Stimulated activated CD4-positive, alpha-beta T cell treated with anti-CD3 and anti-CD28 coated beads, Interleukin-1b, Interleukin-23, amount 100 ng/mL, for 4 hours (primary cell): ENCODE data around the gene SH2B2.

ENCODE experiments used
- DNase-seq, 2 donors: peaks; one replicate each; pipeline ENCODE4 v3.0.0-alpha.2; 2020; ENCODE audit warnings: low read depth in 2 of 2

Gene SH2B2

DNA sequence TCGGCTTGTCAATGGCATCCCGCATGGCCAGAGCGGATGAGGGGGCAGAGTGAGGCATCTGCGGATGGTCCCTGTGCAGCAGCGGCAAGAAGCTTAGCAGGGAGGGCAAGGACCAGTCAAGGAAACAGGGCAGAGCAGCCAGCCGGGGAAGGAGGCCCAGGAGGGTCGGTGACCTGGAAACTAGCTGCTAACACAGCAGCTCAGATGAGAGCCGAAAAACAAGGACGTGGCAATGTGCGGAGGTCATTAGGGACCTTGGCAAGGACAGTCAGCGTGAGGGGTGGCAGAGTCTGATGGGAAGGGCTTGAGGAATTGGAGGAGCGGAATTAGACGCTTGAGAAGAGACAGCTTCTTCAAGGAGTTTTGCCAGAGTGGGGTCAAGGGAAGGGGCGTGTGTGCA, 20.1 kb upstream of the SH2B2 start:
- DNase-seq, result no peak

DNA sequence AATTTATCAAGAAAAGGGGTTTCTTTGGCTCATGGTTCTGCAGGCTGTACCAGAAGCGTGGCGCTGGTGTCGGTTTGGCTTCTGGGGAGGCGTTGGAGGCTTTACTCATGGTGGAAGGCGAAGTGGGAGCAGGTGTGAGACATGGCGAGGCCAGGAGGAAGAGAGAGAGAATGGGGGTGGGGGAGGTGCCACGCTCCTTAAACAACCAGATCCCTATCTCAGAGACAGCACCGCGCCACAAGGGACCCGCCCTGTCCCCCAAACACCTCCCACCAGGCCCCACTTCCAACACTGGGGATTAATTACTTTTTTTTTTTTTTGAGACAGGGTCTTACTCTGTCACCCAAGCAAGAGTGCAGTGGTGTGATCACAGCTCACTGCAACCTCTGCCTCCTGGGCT, 18.0 kb upstream of the SH2B2 start:
- no peak for DNase-seq

DNA sequence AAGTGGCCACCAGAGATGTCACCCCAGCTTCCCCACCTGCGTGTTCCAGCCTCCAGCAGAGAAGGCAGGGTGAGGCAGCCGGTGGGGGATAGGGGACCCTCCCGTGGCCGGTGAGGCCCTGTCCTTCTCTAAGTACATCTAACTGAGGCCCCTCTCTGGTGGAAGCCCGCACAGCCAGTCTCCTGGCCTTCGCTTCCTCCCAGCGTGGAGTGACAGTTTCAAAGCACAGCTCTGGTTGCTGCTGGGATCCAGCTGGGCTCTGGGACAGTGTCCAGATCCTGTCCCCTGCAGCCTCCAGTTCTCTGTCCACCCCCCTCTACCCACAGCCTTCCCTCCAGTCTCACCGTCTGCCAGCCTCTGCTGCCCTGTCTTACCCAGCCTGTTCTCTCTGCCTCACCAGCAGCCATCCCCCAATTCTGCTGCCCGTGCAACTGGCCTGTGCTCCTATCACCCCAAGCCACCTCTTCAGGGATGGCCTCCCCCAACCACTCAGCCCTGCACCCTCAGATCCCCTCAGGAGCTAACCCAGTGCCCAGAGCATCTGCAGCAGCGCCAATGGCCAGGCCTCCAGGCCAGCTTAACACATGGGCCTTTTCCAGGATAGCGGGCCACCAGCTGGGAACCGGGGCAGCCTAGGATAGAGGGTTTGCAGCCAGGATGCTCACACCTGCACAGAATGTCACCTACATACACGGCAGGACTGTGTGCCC, 16.3 kb upstream of the SH2B2 start:
- no peak for DNase-seq

DNA sequence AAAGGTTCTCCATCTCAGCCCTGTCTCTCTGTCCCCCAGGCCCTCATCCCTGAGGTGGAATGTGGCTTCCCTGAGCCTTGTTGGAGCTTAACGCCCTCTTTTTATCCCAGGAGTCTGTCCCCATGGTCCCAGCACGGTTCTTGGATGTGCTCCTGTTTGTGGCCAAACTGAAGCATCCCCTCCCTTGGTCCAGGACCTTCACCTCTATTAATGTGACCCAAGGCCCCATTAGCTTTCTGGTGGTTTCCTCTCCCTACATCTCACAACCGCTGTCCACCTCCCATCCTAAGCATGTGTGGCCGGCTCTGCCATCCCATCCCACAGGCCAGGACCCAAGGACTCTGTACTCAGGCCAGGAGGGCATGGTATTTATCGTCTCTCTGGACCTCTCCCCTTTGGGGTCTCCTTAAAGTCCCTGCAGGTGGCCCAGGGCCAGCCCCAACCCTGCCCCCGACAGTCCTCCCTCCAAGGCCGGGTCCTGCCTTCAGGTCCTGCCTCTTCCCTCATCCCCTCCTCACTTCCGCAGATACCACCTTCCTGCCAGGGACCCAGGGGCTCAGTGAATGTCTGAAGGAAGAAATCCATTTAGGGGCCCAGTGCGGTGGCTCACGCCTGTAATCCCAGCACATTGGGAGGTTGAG, 15.4 kb upstream of the SH2B2 start:
- no peak for DNase-seq

DNA sequence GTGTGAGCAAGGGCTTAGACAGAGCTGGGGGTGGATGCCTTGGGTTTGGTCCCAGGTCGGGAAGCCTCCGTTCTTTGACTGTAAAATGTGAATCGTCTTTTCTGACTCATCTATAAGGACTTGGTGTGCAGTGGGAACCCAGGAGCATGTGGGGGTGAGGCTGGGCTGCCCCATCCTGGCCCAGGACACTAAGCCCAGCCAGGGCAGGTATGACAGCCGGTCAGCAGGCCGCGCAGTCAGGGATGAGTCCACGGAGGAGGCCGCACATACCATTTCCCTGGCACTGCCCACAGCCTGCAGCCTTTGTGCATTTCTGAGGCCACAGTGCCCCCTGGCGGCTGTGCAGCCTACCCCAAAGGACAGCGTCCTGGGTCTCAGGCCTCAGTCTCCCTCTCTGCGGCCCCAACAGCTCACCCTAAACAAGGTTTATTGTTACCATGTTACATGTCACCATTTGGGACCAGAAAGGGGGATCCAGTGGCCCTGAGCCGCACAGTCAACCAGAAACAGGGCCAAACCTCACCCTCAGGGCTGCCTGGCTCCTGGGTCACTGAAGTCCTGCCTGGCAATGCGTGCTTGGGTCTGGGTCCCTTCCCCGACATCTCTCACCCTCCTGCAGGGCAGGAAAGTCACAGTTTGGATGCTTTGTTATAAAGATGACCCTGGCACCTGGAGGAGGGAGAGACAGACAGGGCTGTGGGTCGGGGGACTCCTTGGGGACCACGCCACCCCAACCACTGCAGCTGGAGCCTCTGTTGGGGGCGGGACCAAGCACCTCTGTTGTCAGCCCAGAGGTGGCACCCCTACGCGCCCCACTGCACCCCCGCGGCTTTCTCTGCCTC, 14.4 kb upstream of the SH2B2 start:
- peak; percentile 66 to 77 for DNase-seq

DNA sequence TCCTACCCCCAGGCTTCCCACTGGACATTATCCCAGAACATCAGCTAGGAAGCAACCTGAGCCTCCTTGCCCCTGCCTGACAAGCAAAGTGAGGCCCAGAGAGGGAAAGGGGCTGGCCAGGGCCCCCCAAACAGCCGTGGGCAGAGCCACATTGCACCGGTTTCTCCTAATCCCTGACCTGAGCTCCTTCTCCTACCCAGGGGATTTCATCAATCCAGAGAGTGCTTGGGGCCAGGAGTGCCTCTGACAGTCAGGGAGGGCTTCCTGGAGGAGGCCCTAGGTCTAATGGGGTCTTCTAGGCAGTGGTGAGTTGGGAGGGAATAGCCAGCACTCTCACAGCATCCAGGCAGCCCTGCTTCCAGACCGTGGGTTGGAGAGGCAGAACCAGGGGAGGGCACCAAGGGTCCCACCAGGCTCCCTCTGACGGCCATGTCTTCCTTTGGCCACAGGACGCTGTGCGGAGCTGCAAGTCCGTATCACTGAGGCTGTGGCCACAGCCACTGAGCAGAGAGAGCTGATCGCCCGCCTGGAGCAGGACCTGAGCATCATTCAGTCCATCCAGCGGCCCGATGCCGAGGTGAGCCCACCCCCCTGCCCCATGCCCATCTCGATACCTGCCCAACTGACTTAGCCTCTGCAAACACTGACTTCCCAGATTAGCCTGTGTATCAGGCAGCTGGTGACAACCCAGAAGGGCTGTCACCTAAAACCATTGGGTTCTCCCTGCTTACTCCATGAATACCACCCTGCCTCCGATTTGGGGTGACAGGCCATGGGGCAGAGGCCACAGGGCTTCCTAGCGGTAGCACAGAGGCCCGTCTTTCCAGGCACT, 13.5 kb upstream of the SH2B2 start:
- DNase-seq, result no peak

DNA sequence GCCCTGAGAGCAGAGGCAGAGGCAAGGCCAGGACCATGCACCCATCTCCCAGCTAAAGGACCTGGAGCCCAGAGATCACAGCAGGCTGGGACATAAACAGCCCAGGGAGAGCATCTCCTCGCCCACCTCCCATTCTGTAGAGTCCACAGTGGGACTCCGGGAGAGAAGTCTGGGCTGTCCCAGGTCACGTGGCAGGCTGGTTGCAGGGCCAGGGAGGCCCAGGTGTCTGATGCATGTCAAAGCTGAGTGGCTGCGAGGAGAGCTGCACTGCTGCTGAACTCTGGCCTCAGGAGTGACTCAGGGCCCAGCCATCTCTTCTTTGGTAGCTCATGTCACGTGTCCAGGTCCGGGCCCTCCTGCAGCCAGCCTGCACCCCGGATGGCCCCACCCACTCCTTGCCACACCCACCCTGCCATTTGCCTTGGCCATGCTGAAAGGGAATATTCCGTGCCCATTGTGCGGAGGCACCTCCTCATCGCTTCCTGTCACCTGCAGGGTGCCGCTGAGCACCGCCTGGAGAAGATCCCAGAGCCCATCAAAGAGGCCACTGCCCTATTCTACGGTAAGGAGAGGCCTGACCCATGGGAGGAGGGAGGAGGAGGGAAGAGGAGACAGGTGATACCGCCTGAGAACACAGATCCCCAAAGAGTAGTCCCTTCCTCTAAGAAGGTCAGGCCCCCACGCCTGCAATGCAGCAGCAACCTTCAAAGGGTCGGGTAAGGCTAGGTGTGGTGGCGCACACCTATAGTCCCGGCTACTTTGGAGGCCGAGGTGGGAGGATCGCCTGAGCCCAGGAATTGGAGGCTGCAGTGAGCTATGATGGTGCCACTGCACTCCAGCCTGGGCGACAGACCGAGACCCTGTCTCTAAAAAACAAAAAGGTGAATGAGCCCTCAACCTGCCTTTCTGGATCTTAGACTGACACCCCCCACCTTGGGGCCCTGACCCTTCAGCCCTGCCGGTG, 12.6 kb upstream of the SH2B2 start:
- no peak for DNase-seq

DNA sequence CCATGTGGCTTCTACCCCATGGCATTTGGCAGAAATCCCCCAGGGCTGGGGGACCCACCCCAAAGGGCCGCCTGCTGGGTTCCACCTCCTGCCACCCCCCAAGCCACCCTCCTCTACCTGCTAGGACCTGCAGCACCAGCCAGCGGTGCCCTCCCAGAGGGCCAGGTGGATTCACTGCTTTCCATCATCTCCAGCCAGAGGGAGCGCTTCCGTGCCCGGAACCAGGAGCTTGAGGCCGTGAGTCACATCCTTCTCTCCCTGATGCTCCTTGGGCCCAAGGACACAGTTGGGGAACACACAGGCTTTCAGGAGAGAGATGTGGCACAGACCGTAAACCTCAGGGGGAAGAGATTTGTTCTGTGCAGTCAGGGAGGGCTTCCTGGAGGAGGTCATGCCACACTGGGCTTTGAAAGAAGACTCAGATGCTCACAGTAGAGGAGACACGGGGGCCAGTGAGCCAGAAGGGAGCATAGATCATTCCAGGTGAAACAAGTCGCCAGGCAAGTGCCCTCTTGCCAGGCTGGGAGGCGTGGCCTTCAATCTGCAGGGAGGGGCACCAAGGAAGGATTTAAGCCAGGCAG, 11.5 kb upstream of the SH2B2 start:
- no peak for DNase-seq

DNA sequence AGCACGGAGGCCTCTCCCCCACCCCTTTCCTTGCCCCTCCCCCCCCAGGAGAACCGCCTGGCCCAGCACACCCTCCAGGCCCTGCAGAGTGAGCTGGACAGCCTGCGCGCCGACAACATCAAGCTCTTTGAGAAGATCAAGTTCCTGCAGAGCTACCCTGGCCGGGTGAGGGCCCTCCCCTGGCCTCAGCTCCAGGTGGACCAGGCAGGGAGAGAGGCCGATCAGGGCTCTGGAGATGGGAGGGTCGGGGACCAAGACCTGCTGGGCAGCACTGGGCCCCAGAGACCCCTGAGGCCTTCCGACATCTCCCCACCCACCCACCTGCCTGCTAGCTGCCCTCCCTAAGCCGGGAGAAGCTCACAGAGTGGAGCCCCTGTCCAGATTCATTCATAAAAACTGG, 8.8 kb upstream of the SH2B2 start:
- DNase-seq, result no peak

DNA sequence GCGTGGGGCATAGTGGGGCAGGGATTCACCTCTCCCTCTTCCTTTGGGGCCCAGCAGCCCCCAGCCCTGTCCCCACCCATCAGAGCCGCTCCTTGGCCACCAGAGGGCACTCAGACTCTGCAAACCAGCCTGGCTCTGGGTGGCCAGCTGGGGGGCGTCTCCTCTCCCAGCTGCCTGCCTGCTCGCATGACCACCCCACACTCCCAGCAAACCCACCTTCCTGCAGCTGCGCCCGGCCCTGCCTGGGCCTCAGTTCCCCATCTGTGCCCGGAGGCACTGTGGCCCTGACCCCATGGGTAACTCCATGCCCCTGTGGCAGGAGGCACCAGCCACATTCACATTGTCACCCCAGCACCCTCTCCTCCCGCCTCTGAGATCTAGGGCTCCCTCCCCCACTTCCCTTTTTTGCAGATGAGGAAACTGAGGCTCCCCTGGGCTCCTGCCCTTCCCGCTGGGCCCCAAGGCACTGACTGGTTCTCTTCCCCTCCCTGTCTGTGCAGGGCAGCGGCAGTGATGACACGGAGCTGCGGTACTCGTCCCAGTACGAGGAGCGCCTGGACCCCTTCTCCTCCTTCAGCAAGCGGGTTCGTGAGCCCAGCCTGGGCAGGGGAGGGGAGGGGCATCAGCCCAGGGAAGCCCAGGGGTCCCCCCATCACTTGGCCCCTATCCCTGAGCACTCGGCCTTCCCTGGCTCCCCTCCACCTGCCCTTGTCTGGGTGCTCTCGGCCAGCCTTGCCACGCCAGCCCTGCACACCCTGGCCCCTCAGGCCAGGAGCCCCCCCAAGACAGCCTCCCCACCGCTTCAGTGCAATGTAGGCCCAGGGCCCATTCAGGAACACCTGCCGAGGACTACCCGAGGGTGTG, 6.9 kb upstream of the SH2B2 start:
- peak; percentile 35 to 46 for DNase-seq

DNA sequence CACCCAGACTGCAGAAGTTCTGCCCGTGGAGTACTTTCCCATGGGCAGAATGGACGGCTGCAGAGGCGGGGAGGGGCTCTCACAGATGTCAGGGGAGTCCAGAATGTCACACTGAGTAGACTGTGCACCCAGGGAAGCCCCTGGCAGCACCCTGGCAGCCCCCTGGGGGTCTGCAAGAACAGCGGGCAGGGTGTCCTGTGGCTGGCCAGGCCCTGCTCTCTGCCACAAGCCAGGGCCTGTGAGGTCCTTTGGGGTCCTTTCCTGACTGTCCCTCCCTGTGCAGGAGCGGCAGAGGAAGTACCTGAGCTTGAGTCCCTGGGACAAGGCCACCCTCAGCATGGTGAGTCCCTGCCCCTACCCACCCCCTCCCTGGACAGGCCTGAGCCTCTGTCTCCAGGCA, 6.1 kb upstream of the SH2B2 start:
- no peak for DNase-seq

DNA sequence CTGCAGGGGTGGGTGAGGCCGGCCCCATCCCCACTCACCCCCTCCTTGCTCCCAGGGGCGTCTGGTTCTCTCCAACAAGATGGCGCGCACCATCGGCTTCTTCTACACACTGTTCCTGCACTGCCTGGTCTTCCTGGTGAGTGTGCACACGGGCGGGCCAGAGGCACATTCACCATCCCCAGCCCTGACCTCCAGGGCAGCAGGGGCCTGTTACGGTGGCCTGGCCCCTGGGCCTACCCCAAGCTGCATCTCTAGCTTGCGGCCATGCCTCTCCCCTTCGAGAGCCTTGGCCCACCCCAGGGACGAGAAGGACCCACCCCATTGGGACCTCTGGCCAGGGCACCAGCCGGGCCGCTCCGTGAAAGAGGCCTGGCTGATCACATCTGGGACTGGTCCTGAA, 4.9 kb upstream of the SH2B2 start:
- DNase-seq, result no peak

DNA sequence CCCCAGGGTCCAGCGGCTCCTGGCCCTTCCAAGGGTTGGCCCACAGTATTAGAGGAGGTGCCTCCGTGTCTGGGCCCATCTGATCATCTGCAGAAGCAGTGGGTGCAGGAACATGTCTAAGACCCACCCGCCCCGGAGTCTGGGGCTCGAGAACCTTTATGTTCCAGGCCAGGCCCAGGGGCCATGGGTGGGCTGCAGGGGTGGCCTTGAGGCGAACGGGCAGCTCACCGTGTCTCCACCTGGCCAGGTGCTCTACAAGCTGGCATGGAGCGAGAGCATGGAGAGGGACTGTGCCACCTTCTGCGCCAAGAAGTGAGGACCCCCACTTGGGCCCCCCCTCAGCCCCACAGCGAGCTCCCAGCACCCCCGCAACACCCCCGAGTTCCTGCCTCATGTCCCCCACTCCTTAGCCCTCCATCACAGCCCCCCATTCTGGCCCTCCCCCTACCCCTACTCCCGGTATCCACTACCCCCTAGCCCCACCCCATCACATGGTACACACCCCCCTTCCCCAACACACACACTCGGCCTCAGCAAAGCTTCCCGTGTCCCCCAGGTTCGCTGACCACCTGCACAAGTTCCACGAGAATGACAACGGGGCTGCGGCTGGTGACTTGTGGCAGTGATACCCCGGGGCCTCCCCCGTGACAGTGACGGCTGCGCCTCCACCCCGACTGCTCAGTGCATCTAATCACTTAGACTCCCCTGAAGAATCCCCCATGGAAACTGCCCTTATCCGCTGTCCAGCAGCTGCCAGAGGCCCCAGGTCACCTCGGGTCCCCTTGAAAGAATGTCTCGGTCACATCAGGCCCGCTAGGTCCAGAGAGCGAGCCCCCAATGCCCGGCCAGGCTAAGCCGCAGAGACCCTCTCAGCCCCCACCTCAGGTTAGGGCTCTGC, 4.0 kb upstream of the SH2B2 start:
- DNase-seq, result no peak

DNA sequence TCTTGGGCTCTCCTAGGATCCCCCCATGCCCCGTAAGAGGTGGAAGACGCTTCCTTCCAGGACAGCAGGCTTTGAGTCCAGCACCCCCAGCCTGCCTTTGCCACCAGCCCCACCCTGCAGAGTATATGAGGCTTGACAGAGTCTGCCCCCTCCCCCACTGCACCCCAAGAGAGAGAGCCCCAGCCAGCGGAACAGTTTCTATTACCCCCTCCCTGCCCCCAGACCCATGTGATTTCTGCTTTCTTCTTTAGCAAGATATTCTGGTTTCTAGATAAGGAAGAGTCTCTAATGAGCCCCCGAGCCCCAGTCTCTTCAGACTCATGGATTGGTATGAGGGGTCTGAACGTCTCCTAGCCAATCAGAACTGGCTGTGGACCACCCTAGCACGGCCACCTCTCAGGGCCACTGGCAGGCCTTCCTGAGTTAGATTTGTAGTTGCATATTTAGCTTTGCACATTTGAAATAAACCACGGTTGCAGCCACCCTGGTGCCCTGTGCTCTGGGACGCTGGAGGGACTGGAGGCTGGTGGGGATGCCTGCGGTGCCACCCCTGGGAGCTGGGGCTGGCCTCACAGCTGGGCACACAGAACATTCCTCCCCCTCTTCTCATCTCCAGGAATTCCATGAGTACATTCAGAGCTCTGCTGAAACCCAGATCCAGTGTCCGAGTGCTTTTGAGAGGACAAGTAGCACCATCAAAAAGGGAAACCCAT, 3.0 kb upstream of the SH2B2 start:
- DNase-seq, result no peak

DNA sequence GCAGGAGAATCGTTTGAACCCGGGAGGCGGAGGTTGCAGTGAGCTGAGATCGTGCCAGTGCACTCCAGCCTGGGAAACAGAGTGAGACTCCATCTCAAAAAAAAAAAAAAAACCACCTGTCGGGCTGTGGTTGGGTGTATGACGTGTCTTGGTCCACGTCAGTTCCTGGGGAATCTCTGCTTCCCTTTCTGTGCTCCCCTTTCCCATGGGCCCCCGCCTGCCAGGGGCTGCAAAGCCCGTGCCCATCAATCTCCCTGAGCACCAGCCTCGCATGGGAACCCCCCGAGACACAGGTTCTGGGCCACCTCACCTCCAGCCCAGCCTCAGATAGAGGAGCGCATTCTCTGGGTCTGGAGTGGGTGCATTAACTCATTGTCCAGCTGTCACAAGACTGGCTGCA, 2.3 kb upstream of the SH2B2 start:
- DNase-seq, result no peak

DNA sequence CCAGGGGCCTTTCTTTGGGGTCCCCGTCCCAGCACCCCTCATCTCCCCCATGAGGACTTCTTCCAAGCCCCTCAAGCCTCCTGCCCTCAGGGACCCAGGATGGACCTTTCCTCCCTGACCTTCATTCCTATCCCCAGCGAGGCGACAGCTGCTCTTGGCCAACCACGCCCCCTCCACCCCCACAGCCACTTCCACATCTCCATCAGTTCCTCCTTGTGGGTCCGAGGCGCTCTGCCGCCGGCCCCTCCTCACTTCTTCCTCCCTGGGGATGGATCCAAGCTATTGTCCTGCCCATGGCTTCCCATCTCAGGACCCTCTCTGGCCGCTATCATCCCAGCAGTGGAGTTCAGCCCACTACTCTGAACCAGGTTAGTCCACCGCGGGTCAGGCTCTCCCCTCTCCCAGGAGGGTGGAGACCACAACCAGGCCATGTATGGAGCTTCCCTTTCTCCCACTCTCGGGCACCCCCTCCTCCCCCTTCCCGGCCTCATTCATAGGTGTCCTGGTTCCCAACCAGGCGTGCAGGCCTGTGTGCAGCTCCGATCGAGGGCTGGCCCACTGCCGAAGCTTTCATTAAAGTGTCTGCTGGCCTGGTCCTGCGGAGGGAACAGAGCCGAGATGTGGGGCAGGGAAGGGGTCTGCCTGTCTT, 1.7 kb upstream of the SH2B2 start:
- no peak for DNase-seq

DNA sequence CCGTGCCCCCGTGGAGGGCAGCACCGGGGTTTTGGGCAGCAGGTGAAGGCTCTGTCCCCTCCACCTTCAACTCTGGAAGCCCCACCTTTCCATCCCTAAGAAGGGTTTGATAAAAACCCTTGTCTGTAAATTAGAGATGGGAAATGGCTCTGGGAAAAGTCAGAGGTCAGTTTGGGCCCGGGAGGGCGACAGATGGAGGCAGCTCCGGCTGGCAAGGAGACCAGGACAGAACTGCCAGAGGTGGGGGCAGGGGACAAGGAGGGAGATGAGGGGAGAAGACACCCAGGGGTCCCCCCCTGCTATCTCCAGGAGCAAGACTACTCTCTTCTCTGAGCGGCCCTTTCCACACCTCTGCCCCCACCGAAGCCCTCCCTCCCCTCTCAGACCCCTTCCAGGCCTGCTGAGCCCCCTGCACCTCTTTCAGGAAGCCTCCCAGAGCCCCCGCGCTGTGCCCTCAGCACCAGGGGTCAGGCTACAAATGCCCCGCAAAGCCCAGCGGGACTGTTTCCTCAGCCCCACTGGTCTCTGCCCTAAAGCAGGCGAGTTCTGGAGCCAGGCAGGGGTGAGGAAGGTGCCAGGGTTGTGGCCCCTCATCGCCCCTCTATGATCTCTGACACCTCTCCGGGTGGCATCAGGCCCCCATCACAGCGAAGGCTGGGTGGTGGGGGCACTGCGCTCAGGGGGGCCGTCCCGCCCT, 980 bp upstream of the SH2B2 start:
- no peak for DNase-seq
